ENCODE data around the gene RPL22L1.

DNA sequence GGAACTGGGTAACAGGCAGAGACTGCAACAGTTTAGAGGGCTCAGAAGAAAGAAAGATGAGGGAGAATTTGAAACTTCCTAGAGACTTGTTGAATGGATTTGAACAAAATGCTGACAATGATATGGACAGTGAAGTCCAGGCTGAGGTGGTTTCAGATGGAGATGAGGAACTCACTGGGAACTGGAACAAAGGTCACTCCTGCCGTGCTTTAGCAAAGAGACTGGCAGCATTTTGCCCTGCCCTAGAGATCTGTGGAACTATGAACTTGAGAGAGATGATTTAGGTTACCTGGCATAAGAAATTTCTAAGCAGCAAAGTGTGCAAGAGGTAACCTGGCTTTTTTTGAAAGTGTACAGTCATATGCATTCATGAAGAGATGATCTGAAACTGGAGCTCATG, 26.8 kb upstream of the RPL22L1 start:
- TF ChIP-seq, protein P1, sequence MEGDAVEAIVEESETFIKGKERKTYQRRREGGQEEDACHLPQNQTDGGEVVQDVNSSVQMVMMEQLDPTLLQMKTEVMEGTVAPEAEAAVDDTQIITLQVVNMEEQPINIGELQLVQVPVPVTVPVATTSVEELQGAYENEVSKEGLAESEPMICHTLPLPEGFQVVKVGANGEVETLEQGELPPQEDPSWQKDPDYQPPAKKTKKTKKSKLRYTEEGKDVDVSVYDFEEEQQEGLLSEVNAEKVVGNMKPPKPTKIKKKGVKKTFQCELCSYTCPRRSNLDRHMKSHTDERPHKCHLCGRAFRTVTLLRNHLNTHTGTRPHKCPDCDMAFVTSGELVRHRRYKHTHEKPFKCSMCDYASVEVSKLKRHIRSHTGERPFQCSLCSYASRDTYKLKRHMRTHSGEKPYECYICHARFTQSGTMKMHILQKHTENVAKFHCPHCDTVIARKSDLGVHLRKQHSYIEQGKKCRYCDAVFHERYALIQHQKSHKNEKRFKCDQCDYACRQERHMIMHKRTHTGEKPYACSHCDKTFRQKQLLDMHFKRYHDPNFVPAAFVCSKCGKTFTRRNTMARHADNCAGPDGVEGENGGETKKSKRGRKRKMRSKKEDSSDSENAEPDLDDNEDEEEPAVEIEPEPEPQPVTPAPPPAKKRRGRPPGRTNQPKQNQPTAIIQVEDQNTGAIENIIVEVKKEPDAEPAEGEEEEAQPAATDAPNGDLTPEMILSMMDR (IDR thresholded peaks at IDR 0.05), result no peak
- no peak for TF ChIP-seq EP300 (IDR thresholded peaks at IDR 0.05)
